HG02938 (cell line): ENCODE results near the gene NAPG.
"Not testable (repeated sequence)": the region's sequence is repeated elsewhere in the genome, so short reads cannot be mapped to it uniquely, and the experiment has no call there.

Source experiments
- ATAC-seq: cut with Tn5 transposase; IDR thresholded peaks from one replicate; pipeline ENCODE4 v1.9.1; 2021; ENCODE audit warnings: mild to moderate bottlenecking, moderate library complexity; ENCODE audit not compliant: unreplicated experiment

NAPG gene

GRCh38 chr18:10525697-10526560 lies at the start of gene NAPG:
Gene NAPG (plus strand): TSS chr18:10526027. CDS start chr18:10526103, 76 bp downstream.
- peak; percentile 72 for ATAC-seq

- ATAC-seq, result no peak
Measured at GRCh38 chr18:10476338-10476791, 49.5 kb upstream of the NAPG start.

- ATAC-seq, result no peak
Measured at GRCh38 chr18:10477121-10477862, 48.5 kb upstream of the NAPG start.

GRCh38 chr18:10477863-10478260 lies 48.0 kb upstream of the NAPG start:
- no peak for ATAC-seq

GRCh38 chr18:10481831-10482230 lies 44.0 kb upstream of the NAPG start:
- ATAC-seq, result no peak

- ATAC-seq, result no peak
Measured at GRCh38 chr18:10482363-10482984, 43.4 kb upstream of the NAPG start.

- peak; percentile 76 for ATAC-seq
Measured at GRCh38 chr18:10482985-10483949, 42.6 kb upstream of the NAPG start.

GRCh38 chr18:10485475-10485874 lies 40.4 kb upstream of the NAPG start:
- ATAC-seq, result no peak

GRCh38 chr18:10486362-10486761 lies 39.5 kb upstream of the NAPG start:
- no peak for ATAC-seq

- no peak for ATAC-seq
Measured at GRCh38 chr18:10487154-10487553, 38.7 kb upstream of the NAPG start.

- no peak for ATAC-seq
Measured at GRCh38 chr18:10488017-10488416, 37.8 kb upstream of the NAPG start.

GRCh38 chr18:10490401-10491165 lies 35.2 kb upstream of the NAPG start:
- peak; percentile 90 for ATAC-seq

- ATAC-seq, result no peak
Measured at GRCh38 chr18:10495936-10496335, 29.9 kb upstream of the NAPG start.

- ATAC-seq, result no peak
Measured at GRCh38 chr18:10497206-10497749, 28.5 kb upstream of the NAPG start.

GRCh38 chr18:10499230-10499629 lies 26.6 kb upstream of the NAPG start:
- ATAC-seq, result no peak

- no peak for ATAC-seq
Measured at GRCh38 chr18:10500038-10500437, 25.8 kb upstream of the NAPG start.

GRCh38 chr18:10504723-10505122 lies 21.1 kb upstream of the NAPG start:
- no peak for ATAC-seq

- not testable (repeated sequence) for ATAC-seq
Measured at GRCh38 chr18:10505892-10506291, 19.9 kb upstream of the NAPG start.

GRCh38 chr18:10508591-10508990 lies 17.2 kb upstream of the NAPG start:
- ATAC-seq, result no peak
